K562 (cell line): ENCODE data around the gene EXOSC6. TPM values are rescaled to one million over a fixed set of nuclear protein-coding genes. Genes with fewer than 3 reads are reported as not detected.

Experiments used
- ASH1L ChIP-seq: fragments of 450-650 bp; IDR thresholded peaks from 2 replicates; pipeline ENCODE4 v1.6.1; 2018; ENCODE audit warnings: borderline replicate concordance, mild to moderate bottlenecking, low read depth; ENCODE audit not compliant: partially characterized antibody
- ATF7 ChIP-seq: fragments of 450-650 bp; IDR thresholded peaks from 2 replicates; pipeline ENCODE4 v1.7.1; 2014; ENCODE audit warnings: mild to moderate bottlenecking, moderate library complexity
- DDX20 ChIP-seq: fragments of 450-650 bp; IDR thresholded peaks from 2 replicates; pipeline ENCODE4 v1.6.1; 2016; ENCODE audit warnings: missing genetic modification characterization, low read depth, mild to moderate bottlenecking, missing compliant biosample characterization, moderate library complexity
- E2F6 ChIP-seq, 2 experiments: IDR thresholded peaks; 2 replicates each; pipeline ENCODE4 v1.6.1; 2011; ENCODE audit warnings: borderline replicate concordance in 1 of 2, control low read depth in 1 of 2, low read depth in 1 of 2, low read length in 1 of 2, mild to moderate bottlenecking in 1 of 2, mixed read lengths in 1 of 2, moderate library complexity in 1 of 2; ENCODE audit not compliant: insufficient read depth in 1 of 2, insufficient read length in 1 of 2, poor library complexity in 1 of 2, severe bottlenecking in 1 of 2; ENCODE audit errors: extremely low read depth in 1 of 2
- E4F1 ChIP-seq: fragments of 250-450 bp; sonication (Bioruptor Pico); IDR thresholded peaks from 2 replicates; pipeline ENCODE4 v1.5.0; 2021; ENCODE audit warnings: mild to moderate bottlenecking, borderline replicate concordance
- ELK1 ChIP-seq: sonication (generic); formaldehyde crosslinking; IDR thresholded peaks from 2 replicates; pipeline ENCODE4 v1.8.1; 2022; ENCODE audit warnings: missing genetic modification reagents
- KAT8 ChIP-seq: fragments of 450-650 bp; IDR thresholded peaks from 2 replicates; pipeline ENCODE4 v1.6.1; 2016; ENCODE audit warnings: low read depth, mild to moderate bottlenecking
- NEUROD1 ChIP-seq: fragments of 150-350 bp; IDR thresholded peaks from 2 replicates; pipeline ENCODE4 v1.6.1; 2014; ENCODE audit warnings: borderline replicate concordance, low read length, low read depth; ENCODE audit not compliant: partially characterized antibody
- NUFIP1 ChIP-seq: fragments of 450-650 bp; IDR thresholded peaks from 2 replicates; pipeline ENCODE4 v1.6.1; 2018; ENCODE audit not compliant: partially characterized antibody
- PHB2 ChIP-seq: fragments of 450-650 bp; IDR thresholded peaks from 2 replicates; pipeline ENCODE4 v1.6.1; 2017; ENCODE audit warnings: low read depth
- SRSF3 ChIP-seq: fragments of 200-400 bp; formaldehyde crosslinking; IDR thresholded peaks from 2 replicates; pipeline ENCODE4 v1.6.1; 2016; ENCODE audit warnings: mild to moderate bottlenecking, low read length, moderate library complexity; ENCODE audit not compliant: insufficient read depth
- STAT5B ChIP-seq: fragments of 250-450 bp; sonication (Bioruptor Pico); IDR thresholded peaks from 2 replicates; pipeline ENCODE4 v1.8.0; 2021; ENCODE audit warnings: mild to moderate bottlenecking, inconsistent platforms
- SUPT5H ChIP-seq: fragments of 450-650 bp; IDR thresholded peaks from 2 replicates; pipeline ENCODE4 v1.6.1; 2016
- TAL1 ChIP-seq: fragments of 450-650 bp; IDR thresholded peaks from 2 replicates; pipeline ENCODE4 v1.6.1; 2016; ENCODE audit warnings: mild to moderate bottlenecking
- THRA ChIP-seq: fragments of 450-650 bp; IDR thresholded peaks from 2 replicates; pipeline ENCODE4 v1.6.1; 2017; ENCODE audit warnings: mild to moderate bottlenecking, moderate library complexity
- ZBED1 ChIP-seq: IDR thresholded peaks from 2 replicates; pipeline ENCODE4 v1.6.1; 2014
- ZNF134 ChIP-seq: fragments of 250-450 bp; sonication (Bioruptor Pico); conservative IDR thresholded peaks from 2 replicates; pipeline ENCODE4 v1.4.0; 2020
- ZNF280B ChIP-seq: fragments of 250-450 bp; sonication (Bioruptor Pico); IDR thresholded peaks from 2 replicates; pipeline ENCODE4 v1.5.1; 2021; ENCODE audit warnings: mild to moderate bottlenecking
- ZNF41 ChIP-seq: fragments of 250-450 bp; sonication (Bioruptor Pico); conservative IDR thresholded peaks from 2 replicates; pipeline ENCODE4 v1.4.0; 2020; ENCODE audit warnings: mild to moderate bottlenecking
- ZNF76 ChIP-seq: fragments of 250-450 bp; sonication (Bioruptor Pico); IDR thresholded peaks from 2 replicates; pipeline ENCODE4 v1.4.0; 2020; ENCODE audit warnings: mild to moderate bottlenecking, moderate library complexity, borderline replicate concordance
- polyA plus RNA-seq, 8 experiments: library from polyadenylated mRNA; depleted of rRNA in 4 of 8; stranded (reverse) in 5 of 8; unstranded in 3 of 8; fragments of >200 nt; fragmentation: Nextera tagmentation in 2 of 8; fragmentation: Illumina TruSeq in 1 of 8; extraction: Ambion mirVana in 2 of 8; extraction: Trizol in 1 of 8; gene quantifications; 2 replicates each; pipeline versions ENCODE4 v1.2.1 to v1.2.3, GENCODE V29; 2011 to 2014; ENCODE audit warnings: inconsistent platforms in 1 of 8, missing spikeins in 1 of 8
- total RNA-seq, 7 experiments: library from RNA; depleted of rRNA in 6 of 7; stranded (reverse); fragments of >200 nt in 6 of 7; fragmentation: Illumina TruSeq in 2 of 7; extraction: Trizol in 2 of 7; gene quantifications; 2 replicates each; pipeline versions ENCODE4 v1.2.1 to v1.2.3, GENCODE V29; 2011 to 2021; ENCODE audit warnings: low replicate concordance in 1 of 7

Gene EXOSC6
- total and polyA plus RNA-seq, 9 of the 15 experiments (the other 6 are each of a cell fraction or from before 2014, with no cell fraction given) = 9.2 to 29.0 (median 15.6) TPM

- TF ChIP-seq E2F6 (IDR thresholded peaks at IDR 0.05; ENCODE audit: borderline replicate concordance in 1 of 2, extremely low read depth in 1 of 2, insufficient read depth in 1 of 2, insufficient read length in 1 of 2, low read depth in 1 of 2, low read length in 1 of 2, poor library complexity in 1 of 2, severe bottlenecking in 1 of 2) (peak; percentile 54 to 71), ZBED1 (peak; percentile 64), TAL1 (no peak), PHB2 (no peak; the same call in 1 of the 2 replicates), ASH1L (peak; percentile 95), ZNF280B (CRISPR knock-in tag) (no peak), SUPT5H (peak; percentile 99), ZNF76 (CRISPR knock-in tag) (peak; percentile 70; the same call in 1 of the 2 replicates), DDX20 (no peak), SRSF3 (peak; percentile 96), ELK1 (CRISPR knock-in tag) (no peak), NUFIP1 (no peak), STAT5B (CRISPR knock-in tag) (no peak), E4F1 (CRISPR knock-in tag) (no peak), ZNF134 (CRISPR knock-in tag) (no peak), THRA (no peak), NEUROD1 (peak; percentile 96), KAT8 (no peak), ZNF41 (CRISPR knock-in tag) (peak; percentile 77), ATF7 (peak; percentile 96)
Measured at GRCh38 chr16:70289229-70290094, 37.7 kb upstream of the EXOSC6 start, which contains the start of gene AARS1 (continued).
